Activated T-cell treated with anti-CD3 and anti-CD28 coated beads for 1 hour (primary cell): ENCODE data around the gene TNS1.

ENCODE experiments used
- DNase-seq: peaks from one replicate; pipeline ENCODE4 v3.0.0-alpha.2; 2020; ENCODE audit warnings: low read depth

The TNS1 gene

GRCh38 chr2:217956586-217957457, 46.0 kb downstream of the TNS1 start:
- DNase-seq = no peak

- no peak for DNase-seq
These were observed 46.8 kb downstream of the TNS1 start for GRCh38 chr2:217955881-217956493.

- DNase-seq = no peak
These were observed 47.6 kb downstream of the TNS1 start for GRCh38 chr2:217954971-217955740.

GRCh38 chr2:217954469-217954868, 48.3 kb downstream of the TNS1 start:
- DNase-seq = no peak

- no peak for DNase-seq
These were observed 48.7 kb downstream of the TNS1 start for GRCh38 chr2:217954051-217954450.

GRCh38 chr2:217953531-217953932, 49.3 kb downstream of the TNS1 start:
- DNase-seq = no peak

GRCh38 chr2:217953011-217953481, 49.7 kb downstream of the TNS1 start:
- no peak for DNase-seq

- DNase-seq = no peak
These were observed 50.4 kb downstream of the TNS1 start for GRCh38 chr2:217952409-217952808.

- no peak for DNase-seq
These were observed 51.1 kb downstream of the TNS1 start for GRCh38 chr2:217951521-217952247.

- DNase-seq = no peak
These were observed 51.7 kb downstream of the TNS1 start for GRCh38 chr2:217951091-217951490.

GRCh38 chr2:217950401-217950871, 52.4 kb downstream of the TNS1 start:
- no peak for DNase-seq

GRCh38 chr2:217949447-217949846, 53.3 kb downstream of the TNS1 start:
- no peak for DNase-seq

- DNase-seq = no peak
These were observed 53.9 kb downstream of the TNS1 start for GRCh38 chr2:217948897-217949296.

- DNase-seq = no peak
These were observed 54.4 kb downstream of the TNS1 start for GRCh38 chr2:217948351-217948791.

GRCh38 chr2:217947383-217948350, 55.1 kb downstream of the TNS1 start:
- no peak for DNase-seq

GRCh38 chr2:217946051-217946450, 56.7 kb downstream of the TNS1 start:
- DNase-seq = no peak

- DNase-seq = no peak
These were observed 57.3 kb downstream of the TNS1 start for GRCh38 chr2:217945530-217945929.

GRCh38 chr2:217944923-217945322, 57.9 kb downstream of the TNS1 start:
- DNase-seq = no peak

GRCh38 chr2:217944366-217944765, 58.4 kb downstream of the TNS1 start:
- DNase-seq = no peak
